BE2C (cell line): ENCODE data around the gene SH3TC2.

ENCODE experiments used
- DNase-seq: peaks from one replicate; pipeline ENCODE4 v3.0.0-alpha.2; 2020
- H3K27me3 ChIP-seq: fragments of 250-450 bp; sonication (Bioruptor Pico); 2 replicates; pipeline ENCODE4 v1.5.1; 2020; ENCODE audit warnings: mild to moderate bottlenecking
- H3K36me3 ChIP-seq: fragments of 250-450 bp; sonication (Bioruptor Pico); 2 replicates; pipeline ENCODE4 v1.5.1; 2020; ENCODE audit warnings: mild to moderate bottlenecking
- H3K4me1 ChIP-seq: fragments of 250-450 bp; sonication (Bioruptor Pico); 2 replicates; pipeline ENCODE4 v1.5.1; 2020
- H3K4me3 ChIP-seq: 2 replicates; pipeline ENCODE4 v1.5.1; 2011; ENCODE audit warnings: low read depth, low read length
- H3K9me3 ChIP-seq: fragments of 250-450 bp; sonication (Bioruptor Pico); 2 replicates; pipeline ENCODE4 v1.5.1; 2020
- TF ChIP-seq, protein P1 (sequence below): IDR thresholded peaks from 2 replicates; pipeline ENCODE4 v1.5.1; 2012; ENCODE audit warnings: mild to moderate bottlenecking, low read depth, low read length

Gene SH3TC2

DNA sequence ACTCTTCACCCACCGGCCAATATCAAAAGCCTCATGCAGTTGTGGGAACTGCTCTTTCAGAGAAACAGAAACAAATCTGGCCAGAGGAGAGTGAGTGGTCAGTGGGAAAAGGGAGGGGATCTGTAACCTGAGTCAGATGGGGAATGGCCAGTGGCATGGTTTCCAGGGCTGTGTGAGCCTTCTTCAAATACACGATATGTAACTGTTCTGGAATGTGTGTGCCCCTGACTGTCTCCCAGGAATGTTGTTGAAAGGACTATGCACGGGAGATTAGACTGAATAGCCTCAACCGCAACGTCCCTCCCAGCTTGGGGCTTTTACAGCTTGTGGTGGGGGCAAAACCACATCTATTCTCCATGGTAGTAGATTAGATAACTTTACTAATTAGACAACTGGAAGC is 60.8 kb downstream of the SH3TC2 start:
- Histone ChIP-seq H3K36me3 (no peaks in the 10 kb centered on the region), H3K4me3 (no peak overlapping the region), H3K9me3 (no peaks in the 10 kb centered on the region; the same call in 1 of the 2 replicates), H3K4me1 (peaks cover 37% of the 10 kb centered on the region), H3K27me3 (no peaks in the 10 kb centered on the region)
- TF ChIP-seq, protein P1, sequence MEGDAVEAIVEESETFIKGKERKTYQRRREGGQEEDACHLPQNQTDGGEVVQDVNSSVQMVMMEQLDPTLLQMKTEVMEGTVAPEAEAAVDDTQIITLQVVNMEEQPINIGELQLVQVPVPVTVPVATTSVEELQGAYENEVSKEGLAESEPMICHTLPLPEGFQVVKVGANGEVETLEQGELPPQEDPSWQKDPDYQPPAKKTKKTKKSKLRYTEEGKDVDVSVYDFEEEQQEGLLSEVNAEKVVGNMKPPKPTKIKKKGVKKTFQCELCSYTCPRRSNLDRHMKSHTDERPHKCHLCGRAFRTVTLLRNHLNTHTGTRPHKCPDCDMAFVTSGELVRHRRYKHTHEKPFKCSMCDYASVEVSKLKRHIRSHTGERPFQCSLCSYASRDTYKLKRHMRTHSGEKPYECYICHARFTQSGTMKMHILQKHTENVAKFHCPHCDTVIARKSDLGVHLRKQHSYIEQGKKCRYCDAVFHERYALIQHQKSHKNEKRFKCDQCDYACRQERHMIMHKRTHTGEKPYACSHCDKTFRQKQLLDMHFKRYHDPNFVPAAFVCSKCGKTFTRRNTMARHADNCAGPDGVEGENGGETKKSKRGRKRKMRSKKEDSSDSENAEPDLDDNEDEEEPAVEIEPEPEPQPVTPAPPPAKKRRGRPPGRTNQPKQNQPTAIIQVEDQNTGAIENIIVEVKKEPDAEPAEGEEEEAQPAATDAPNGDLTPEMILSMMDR: no peak
- DNase-seq: no peak

DNA sequence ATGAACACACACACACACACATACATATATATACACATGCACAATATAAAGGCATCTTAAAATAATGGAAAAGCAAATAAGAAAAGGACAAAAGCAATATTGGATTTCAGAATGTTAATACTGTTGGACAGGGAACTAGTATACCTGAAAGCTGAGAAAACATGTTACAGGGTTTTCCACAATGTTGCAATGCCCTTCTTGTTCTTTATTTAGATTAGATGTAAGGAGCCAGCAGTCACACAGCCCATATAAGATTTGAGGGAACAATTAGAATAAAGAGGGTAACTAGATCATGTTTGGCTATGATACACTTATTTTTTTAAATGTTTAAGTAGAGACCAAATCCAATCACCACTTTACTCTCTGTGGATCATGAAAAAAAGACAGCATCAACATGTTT is 61.7 kb downstream of the SH3TC2 start:
- H3K4me3 ChIP-seq: no peak overlapping the region
- TF ChIP-seq, protein P1: no peak
- H3K36me3 ChIP-seq: no peaks in the 10 kb centered on the region
- H3K27me3 ChIP-seq: no peaks in the 10 kb centered on the region
- H3K4me1 ChIP-seq: peaks cover 32% of the 10 kb centered on the region
- no peak for DNase-seq
- H3K9me3 ChIP-seq: no peaks in the 10 kb centered on the region; the same call in 1 of the 2 replicates

DNA sequence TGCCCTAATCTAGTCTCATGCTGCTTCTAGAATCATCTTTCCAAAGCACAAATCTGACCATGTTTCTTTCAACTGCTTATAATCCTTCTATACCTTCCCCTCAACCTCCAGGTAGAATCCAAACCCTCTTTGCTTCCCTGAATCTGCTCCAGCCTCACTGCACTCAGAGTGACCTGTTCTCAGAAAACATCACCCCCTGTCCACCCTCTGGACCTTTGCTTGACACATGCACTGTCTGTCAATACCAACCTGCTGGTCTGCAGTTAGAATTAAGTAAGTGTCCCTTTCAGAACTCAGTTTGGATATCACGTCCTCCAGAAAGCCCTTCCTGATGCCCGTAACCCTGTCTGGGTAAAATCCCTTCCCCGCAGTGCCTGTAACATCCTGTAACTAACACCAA is 63.1 kb downstream of the SH3TC2 start:
- H3K36me3 ChIP-seq: no peaks in the 10 kb centered on the region
- no peaks in the 10 kb centered on the region; the same call in 1 of the 2 replicates for H3K9me3 ChIP-seq
- TF ChIP-seq, protein P1: no peak
- no peak overlapping the region for H3K4me3 ChIP-seq
- no peak for DNase-seq
- H3K27me3 ChIP-seq: no peaks in the 10 kb centered on the region
- peaks cover 22% of the 10 kb centered on the region for H3K4me1 ChIP-seq

- no peaks in the 10 kb centered on the region; the same call in 1 of the 2 replicates for H3K9me3 ChIP-seq
- TF ChIP-seq, protein P1: peak; percentile 72
- H3K4me1 ChIP-seq: peaks cover 11% of the 10 kb centered on the region
- DNase-seq: peak; percentile 47
- no peaks in the 10 kb centered on the region for H3K36me3 ChIP-seq
- no peak overlapping the region for H3K4me3 ChIP-seq
- H3K27me3 ChIP-seq: no peaks in the 10 kb centered on the region
These were observed 64.6 kb downstream of the SH3TC2 start for GRCh38 chr5:148998174-148998797.

- TF ChIP-seq, protein P1: no peak
- H3K36me3 ChIP-seq: no peaks in the 10 kb centered on the region
- H3K9me3 ChIP-seq: no peaks in the 10 kb centered on the region; the same call in 1 of the 2 replicates
- no peak overlapping the region for H3K4me3 ChIP-seq
- H3K27me3 ChIP-seq: no peaks in the 10 kb centered on the region
- DNase-seq: no peak
- H3K4me1 ChIP-seq: 0 out of 2 replicates have a peak, but pooled peaks cover 2% of the 10 kb centered on the region
These were observed 66.6 kb downstream of the SH3TC2 start for GRCh38 chr5:148996270-148996669.

DNA sequence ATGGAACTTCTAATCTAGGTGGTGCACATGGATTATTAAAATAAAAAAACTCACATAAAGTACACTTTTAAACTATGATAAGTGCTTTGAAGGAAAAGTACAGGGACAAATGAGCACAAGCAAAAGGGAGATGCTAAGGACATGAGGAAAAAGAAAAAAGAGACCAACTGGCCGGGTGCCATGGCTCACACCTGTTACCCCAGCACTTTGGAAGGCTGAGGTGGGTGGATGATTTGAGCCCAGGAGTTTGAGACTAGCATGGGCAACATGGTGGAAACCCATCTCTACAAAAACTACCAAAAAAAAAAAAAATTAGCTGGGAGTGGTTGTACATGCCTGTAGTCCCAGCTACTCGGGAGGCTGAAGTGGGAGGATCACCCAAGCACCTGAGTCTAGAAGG is 67.1 kb downstream of the SH3TC2 start:
- no peaks in the 10 kb centered on the region for H3K27me3 ChIP-seq
- no peak overlapping the region for H3K4me3 ChIP-seq
- no peak for DNase-seq

More for the DNA sequence above, 67.1 kb downstream of the SH3TC2 start:
- 0 out of 2 replicates have a peak, but pooled peaks cover 2% of the 10 kb centered on the region for H3K4me1 ChIP-seq
- no peaks in the 10 kb centered on the region; the same call in 1 of the 2 replicates for H3K9me3 ChIP-seq
- H3K36me3 ChIP-seq: no peaks in the 10 kb centered on the region
- TF ChIP-seq, protein P1: no peak
